RPMI8226 (cell line): ENCODE results near the gene ARHGEF40.

Experiments used
- DNase-seq: peaks from one replicate; pipeline ENCODE4 v3.0.0-alpha.2; 2015

ARHGEF40 gene

DNA sequence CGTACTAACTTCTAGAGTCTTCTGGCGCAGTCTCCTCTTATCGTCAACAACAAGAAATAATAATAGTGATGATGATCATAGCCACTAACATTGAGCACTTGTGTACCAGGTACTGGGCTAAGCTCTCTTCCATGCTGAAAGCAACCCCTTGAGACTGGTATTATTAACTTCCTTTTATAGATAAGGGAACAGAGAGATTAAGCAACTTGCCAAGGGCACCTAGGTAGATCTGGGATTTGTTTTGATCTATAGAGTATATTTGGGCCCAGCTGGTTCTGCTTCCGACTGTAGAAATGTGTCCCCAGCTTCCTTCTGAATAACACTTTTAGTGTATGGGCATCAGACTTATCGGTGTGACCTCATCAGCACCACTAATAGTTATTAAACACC, 29.5 kb downstream of the ARHGEF40 start:
- no peak for DNase-seq

GRCh38 chr14:21100931-21101330, 30.8 kb downstream of the ARHGEF40 start, which contains the start of gene TMEM253:
Gene TMEM253 (plus strand): TSS chr14:21101066. CDS start chr14:21101344, 278 bp downstream.
- DNase-seq, result no peak

- no peak for DNase-seq
These were observed 31.8 kb downstream of the ARHGEF40 start for GRCh38 chr14:21101802-21102413.

DNA sequence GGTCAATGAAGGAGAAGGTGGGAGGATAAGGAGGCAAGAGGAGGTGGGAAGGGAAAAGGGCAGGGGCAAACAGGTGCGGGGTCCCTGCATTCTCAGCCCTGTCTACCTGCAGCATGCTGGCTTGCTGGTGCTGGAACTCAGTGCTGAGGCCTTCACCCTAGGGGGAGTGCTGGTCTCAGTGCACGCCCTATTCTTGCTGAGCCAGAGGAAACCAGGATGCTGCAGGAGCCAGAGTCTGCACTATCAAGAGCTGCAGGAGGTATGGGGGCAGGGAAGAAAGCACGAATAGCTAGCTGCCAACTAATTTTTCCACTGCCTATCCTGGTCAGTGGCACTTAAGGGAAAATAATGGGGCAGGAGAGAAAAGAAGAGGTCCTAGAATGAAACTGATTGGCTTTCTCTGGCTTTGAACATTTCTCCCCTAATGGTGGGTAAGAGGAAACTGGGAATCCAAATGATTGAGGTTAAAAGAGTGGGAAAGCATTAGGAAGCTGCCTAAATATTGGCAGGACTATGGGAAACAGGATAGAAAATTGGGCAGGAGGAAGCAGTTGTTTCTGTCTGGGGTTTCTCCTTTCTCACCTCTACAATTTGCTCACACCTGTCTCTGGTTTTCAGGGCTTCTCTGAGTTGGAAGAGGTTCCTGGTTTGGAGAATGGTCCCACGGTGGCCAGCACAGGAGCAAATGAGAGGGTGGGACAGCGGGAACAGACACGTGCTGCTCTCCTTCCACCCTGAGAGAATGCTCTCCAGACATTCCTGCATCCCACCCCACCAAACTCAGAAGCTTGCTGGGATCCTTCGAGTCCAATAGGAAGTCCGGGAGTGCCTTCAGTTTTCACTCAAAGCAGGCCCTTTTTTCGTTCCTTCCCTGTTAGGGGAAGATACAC, 32.7 kb downstream of the ARHGEF40 start:
- DNase-seq, result peak; percentile 62

GRCh38 chr14:21103411-21103709, 33.3 kb downstream of the ARHGEF40 start:
- DNase-seq, result no peak

- peak; percentile 93 for DNase-seq
These were observed 33.8 kb downstream of the ARHGEF40 start for GRCh38 chr14:21103710-21104447.

DNA sequence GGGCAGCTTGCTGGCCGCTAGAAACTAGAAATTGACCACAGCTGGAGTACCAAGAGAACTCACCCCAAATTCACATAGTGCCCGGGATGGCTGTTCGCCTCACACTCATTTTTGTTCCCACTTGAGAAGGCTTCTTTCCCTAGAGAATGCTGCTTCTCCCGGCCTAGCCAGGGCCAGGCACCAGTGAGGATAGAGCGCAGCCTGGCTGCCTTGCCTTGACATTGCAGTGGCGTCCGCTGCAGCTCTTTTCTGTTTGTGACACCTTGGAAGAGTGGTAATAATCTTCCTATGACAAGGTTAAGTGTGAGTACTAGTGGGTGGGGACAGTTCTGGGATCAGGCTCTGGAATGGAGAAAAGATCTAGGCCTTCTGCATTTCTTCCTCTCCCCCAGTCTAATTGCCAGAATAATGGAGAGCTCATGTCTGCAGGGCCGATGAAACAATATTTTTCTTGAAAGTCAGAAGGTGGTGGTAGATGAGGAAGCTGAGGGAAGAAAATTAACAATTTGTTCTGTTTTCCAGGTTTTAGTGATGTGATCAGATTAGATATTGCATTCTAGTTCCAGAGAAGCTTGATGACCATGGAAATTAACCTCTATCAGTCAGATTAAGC, 34.5 kb downstream of the ARHGEF40 start:
- peak; percentile 62 for DNase-seq

DNA sequence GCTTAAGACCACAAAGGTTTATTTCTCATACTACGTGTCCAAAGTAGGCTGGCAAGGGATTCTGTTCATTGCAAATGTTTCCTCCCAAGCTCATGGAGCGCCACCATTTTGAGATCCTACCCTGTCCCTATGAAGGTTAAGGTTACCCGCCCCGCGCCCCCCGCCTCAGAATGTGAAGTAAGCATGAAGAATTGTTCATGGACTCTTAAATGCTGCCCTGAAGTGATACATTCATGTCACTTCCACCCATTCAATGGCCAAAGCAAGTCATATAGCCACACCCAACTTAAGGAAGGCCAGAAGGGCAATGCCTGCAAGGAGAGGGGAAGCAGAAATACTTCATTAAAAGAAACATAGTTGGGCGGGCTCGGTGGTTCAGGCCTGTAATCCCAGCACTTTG, 35.0 kb downstream of the ARHGEF40 start:
- DNase-seq, result no peak

DNA sequence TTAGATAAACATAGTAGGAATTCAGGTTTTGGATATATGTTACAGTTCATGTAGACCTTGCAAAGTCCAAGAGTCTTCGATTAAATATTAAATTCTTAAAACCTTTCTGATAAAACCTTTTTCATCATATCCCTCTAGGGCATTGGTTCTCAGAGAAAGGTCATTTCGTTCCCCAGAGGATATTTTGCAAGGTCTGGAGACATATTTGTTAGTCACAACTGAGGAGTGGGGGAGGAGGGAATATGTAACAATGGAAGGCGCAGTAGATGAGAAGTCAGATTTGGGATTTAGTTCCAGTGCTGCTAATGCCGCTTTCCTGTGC, 36.0 kb downstream of the ARHGEF40 start:
- DNase-seq, result no peak

DNA sequence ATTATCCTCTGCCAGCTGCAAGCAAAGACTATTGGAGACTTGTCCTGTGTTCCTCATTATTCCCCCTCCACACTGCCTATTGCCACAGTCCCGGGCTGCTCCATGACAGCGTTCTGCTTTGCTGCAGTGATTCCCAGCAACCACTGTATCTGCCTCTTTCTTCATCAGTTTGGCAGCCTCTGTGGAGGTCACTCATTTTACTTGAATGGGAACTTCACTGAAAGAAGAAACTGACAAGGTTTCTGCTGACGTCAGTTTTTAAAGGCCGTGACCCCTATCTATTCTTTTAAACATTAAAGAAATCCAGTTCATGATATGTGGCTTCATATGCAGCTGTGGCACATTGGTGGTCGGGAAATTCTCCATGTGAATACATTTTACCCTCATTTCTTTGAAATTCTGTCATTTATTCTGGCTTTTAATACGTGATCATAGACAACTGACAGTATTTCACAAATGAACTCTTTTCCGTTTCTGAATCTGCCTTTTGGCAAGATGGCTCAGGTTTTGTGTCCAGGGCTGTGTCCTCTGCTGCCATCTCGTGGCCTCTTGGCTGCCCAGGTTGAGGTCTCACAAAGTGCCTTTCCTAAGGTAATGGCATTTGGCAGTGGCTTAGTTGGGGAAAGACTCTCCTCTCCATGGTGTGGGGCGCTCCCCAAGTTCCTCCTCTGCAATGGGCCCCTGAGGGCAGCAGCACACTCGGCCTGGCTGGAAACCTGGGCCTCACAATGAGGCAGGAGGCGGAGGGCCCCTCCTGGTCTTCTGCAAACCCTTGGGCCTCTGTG, 36.6 kb downstream of the ARHGEF40 start:
- peak; percentile 79 for DNase-seq

GRCh38 chr14:21107283-21107800, 37.2 kb downstream of the ARHGEF40 start:
- DNase-seq, result peak; percentile 58

DNA sequence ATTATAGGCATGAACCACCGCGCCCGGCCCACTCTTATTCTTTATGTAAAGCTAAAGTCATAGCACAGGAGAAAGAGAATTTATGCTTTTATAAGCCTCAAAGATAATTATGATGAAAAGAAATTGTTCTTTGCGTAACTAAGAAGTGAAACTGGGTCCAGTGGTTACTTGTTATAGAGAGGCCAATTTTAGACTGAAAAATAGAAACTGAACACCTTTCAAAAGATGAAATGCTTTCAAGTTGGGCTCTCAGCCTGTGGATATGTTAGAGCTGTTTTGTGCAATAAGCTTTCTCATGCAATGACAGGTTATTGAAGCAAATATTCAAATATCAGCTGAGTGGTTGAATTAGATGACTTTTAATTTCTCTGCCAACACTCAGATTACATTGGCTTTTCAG, 38.7 kb downstream of the ARHGEF40 start:
- no peak for DNase-seq

DNA sequence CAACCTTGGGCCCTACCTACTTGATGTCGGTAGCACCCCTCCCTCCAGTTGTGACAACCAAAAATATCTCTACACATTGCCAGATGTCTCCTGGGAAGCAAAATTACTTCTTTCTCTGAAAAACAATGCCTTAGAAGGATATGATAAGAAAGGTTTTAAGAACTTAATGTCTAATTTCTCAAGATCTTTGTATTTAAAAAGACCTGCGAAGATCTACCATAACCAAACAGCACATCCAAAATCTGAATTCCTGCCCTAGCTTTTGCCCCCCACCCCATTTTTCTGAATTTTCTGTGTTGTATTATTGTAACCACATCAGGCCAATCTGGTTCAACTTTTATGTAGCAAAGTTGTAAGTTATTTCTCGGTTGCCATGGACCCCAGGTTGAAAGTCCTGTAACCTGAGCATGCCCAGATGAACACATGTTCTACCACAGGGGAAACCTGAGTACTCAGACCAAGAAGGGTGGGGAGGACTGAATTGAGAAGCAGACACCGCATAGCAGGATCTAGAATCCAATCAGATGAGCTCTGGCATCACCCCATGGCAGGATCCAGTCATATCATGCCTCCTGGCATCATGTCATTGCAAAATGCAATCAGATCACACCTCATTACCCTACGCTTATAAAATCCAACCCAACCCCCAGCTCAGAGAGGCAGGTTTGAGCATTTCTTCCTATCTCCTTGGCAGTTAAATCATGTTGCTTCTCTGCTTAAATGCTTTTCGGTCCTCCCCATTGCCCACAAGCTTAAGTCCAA, 39.5 kb downstream of the ARHGEF40 start:
- DNase-seq, result no peak

DNA sequence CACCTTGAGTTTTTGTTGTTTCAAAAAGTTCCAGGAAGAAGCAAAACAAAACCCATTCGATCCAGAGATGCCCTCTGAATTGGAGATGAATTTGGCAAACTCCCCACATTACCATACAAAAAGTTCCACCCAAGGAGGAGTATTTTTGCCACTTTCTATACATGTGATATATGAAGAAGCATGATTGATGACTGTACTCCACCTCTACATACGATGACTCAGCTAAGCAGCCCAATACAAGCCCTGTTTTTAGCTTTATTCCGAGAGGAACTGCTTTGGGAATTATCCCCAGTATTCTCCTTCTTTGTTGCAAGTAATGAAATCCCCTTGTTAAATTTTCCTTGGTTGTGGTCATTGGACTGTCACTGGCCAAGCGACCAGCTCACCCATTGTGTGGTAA, 42.2 kb downstream of the ARHGEF40 start:
- no peak for DNase-seq

DNA sequence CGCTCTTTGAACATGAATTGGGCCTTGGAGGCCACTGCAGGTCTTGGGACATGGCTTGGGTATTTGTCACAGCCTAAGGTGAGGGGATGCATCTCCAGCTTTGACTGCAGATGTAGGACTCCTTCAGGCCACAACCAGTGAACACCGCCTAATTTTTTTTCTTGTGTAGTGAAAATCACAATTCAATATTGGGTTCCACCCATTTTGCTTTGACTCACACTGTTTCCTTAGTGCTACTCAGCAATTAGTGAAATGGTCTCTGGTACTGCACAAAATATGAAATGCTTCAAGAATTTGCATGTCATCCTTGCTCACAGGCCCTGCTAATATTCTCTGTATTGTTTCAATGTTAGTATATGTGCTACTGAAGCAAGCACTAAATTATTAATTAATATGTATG, 43.3 kb downstream of the ARHGEF40 start:
- no peak for DNase-seq

GRCh38 chr14:21118933-21119332, 48.8 kb downstream of the ARHGEF40 start:
- no peak for DNase-seq

DNA sequence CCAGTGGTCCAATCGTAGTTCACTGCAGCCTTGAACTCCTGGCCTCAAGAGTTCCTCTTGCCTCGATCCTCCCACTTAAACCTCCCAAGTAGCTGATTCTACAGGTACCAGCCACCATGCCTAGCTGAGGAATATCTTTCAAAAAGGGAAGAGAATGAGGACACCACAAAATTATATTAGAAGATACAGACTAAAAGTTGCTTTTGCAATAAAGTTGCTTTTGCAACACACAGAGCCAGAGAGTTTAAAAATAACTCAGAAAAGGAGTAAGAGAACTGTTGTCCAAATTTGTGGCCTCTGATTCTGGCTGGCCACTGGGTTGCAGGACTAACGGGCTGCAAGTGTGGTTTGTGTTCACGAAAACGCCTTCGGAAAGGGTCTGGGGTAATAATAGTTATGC, 50.6 kb downstream of the ARHGEF40 start:
- DNase-seq, result no peak

GRCh38 chr14:21121122-21121521, 51.0 kb downstream of the ARHGEF40 start:
- no peak for DNase-seq

DNA sequence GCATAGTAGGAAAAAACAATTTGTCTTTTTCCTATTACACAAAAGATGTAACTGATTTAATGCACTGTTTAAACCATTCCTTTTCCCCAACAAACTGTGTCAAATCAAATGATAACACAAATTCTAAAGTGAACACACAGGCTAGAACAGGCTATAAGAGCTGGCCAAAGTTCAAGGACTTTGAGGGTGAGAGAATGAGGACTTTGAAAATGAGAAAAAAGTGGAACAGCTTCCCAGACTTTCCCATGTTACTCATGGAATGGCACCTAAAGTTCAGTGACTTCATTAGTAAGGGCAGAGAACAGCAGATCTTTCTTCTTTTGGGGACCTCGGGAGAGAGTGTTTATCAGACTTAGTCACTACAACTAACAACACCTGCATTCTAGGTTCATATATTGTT, 53.3 kb downstream of the ARHGEF40 start:
- no peak for DNase-seq

GRCh38 chr14:21133901-21134300, 63.8 kb downstream of the ARHGEF40 start:
- DNase-seq, result no peak

DNA sequence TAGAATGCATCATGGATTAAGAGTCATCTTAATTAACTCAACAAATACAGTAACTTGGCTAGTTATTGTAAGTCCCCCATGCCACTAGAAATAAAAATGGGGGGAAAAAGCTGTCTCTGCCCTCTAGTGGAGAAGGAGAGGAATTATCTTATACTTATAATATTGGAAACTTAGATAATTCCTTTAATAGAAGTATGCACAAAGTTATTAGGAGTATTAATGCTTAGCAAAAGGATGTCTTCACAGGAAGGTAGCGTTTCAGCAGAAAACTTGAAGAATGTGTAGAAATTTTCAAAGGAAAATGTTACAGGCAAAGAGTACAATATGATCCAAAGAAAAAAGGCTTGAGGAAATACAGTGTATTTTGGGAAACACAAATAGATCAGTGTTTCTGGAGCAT, 65.9 kb downstream of the ARHGEF40 start:
- DNase-seq, result no peak
